Measurements from ENCODE around the gene ADPRHL1. TPM values are rescaled to one million over a fixed set of nuclear protein-coding genes. Genes with fewer than 3 reads are reported as not detected.

ADPRHL1 gene
- total and polyA plus RNA-seq, 4 donors = 0.28 to 0.67 (median 0.55) TPM

DNA sequence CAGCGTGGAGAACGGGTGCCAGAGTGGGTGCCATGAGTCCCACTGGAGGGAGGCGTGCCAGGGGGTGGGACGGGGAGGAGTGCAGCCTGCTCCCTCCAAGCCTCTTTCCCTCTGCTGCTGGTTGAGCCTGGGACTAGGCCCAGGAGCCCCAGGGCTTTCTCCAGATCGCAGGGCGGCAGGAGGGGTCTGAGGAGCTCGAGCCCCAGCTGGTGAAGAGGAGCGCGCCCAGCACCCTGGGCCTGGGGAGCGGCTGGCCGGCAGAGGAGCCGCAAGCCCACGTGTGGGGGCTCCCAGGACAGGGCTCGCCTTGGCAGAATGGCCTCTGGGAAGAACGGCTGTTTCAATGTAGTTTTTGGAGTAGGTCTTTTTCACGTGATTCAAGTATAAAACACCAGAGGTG lies 49.4 kb upstream of the ADPRHL1 start (continued):
- TF ChIP-seq, protein P1, sequence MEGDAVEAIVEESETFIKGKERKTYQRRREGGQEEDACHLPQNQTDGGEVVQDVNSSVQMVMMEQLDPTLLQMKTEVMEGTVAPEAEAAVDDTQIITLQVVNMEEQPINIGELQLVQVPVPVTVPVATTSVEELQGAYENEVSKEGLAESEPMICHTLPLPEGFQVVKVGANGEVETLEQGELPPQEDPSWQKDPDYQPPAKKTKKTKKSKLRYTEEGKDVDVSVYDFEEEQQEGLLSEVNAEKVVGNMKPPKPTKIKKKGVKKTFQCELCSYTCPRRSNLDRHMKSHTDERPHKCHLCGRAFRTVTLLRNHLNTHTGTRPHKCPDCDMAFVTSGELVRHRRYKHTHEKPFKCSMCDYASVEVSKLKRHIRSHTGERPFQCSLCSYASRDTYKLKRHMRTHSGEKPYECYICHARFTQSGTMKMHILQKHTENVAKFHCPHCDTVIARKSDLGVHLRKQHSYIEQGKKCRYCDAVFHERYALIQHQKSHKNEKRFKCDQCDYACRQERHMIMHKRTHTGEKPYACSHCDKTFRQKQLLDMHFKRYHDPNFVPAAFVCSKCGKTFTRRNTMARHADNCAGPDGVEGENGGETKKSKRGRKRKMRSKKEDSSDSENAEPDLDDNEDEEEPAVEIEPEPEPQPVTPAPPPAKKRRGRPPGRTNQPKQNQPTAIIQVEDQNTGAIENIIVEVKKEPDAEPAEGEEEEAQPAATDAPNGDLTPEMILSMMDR (IDR thresholded peaks at IDR 0.05; ENCODE audit: low read depth, low read length, missing input control) = no peak
- TF ChIP-seq FOXA1 (IDR thresholded peaks at IDR 0.05) (no peak), HNF4A (conservative IDR thresholded peaks at IDR 0.05) (no peak), RAD21 (IDR thresholded peaks at IDR 0.05) (no peak)

DNA sequence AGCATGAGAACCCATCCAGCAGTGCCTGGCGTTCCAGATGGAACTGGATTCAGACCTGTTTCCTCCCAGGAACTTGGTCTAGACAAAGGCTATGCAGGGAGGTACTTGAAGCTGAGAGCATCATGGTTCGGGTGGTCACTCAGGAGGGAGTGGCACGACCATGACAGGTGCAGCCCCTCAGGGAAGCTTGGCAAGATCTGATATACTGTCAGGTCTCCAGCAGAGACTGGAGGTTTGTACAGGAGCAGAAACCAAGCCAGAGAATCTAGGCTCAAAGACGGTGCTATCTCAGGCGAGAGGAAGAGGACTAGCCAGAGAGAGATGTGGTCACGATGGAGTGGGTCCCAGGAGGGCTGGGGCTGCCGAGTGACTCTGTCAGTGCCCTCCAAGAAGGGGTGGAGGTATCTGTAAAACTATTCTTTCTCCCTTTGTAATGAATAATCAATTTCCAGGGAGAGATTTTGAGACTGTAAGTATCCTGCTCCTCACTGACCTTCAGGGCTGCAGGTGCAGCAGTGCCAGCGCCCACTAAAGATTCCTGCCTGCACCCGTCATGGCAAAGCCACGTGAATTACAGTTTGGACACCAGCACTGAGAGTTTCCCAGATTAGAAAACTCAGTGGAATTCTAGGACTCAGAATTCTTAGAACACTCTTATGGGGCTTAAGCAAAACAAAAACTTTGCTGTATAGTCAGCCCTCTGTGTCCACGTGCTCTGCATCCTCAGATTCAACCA lies 47.4 kb upstream of the ADPRHL1 start:
- no peak overlapping the region for H3K9ac ChIP-seq (ENCODE audit: low read depth in 1 of 2, low read length in 2 of 2)
- no peak overlapping the region for H3K4me3 ChIP-seq (ENCODE audit: low read depth in 1 of 3, low read length in 3 of 3)
- 97% methylated on average over 11 of the region's 11 CpGs for WGBS
- H3K27ac ChIP-seq (ENCODE audit: low read depth in 1 of 2, low read length in 2 of 2) = no peak overlapping the region
- no peak for TF ChIP-seq RXRA (IDR thresholded peaks at IDR 0.05)
- TF ChIP-seq YY1 (IDR thresholded peaks at IDR 0.05) = no peak
- no peak for TF ChIP-seq HNF4A (conservative IDR thresholded peaks at IDR 0.05)
- TF ChIP-seq, protein P2, sequence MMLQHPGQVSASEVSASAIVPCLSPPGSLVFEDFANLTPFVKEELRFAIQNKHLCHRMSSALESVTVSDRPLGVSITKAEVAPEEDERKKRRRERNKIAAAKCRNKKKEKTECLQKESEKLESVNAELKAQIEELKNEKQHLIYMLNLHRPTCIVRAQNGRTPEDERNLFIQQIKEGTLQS (IDR thresholded peaks at IDR 0.05) = no peak
- no peak for TF ChIP-seq JUND (IDR thresholded peaks at IDR 0.05)
- no peak for TF ChIP-seq FOXA1 (IDR thresholded peaks at IDR 0.05)
- TF ChIP-seq, protein P1 (IDR thresholded peaks at IDR 0.05; ENCODE audit: low read depth, low read length, missing input control) = no peak
- TF ChIP-seq EGR1 (IDR thresholded peaks at IDR 0.05; ENCODE audit: low read depth in 2 of 2) = no peak
- TF ChIP-seq, protein P3, sequence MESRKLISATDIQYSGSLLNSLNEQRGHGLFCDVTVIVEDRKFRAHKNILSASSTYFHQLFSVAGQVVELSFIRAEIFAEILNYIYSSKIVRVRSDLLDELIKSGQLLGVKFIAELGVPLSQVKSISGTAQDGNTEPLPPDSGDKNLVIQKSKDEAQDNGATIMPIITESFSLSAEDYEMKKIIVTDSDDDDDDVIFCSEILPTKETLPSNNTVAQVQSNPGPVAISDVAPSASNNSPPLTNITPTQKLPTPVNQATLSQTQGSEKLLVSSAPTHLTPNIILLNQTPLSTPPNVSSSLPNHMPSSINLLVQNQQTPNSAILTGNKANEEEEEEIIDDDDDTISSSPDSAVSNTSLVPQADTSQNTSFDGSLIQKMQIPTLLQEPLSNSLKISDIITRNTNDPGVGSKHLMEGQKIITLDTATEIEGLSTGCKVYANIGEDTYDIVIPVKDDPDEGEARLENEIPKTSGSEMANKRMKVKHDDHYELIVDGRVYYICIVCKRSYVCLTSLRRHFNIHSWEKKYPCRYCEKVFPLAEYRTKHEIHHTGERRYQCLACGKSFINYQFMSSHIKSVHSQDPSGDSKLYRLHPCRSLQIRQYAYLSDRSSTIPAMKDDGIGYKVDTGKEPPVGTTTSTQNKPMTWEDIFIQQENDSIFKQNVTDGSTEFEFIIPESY (IDR thresholded peaks at IDR 0.05) = no peak
- TF ChIP-seq TAF1 (conservative IDR thresholded peaks at IDR 0.05) = no peak
- DNase-seq (ENCODE audit: low spot score) = no peak
- no peaks in the 10 kb centered on the region for H3K9me3 ChIP-seq (ENCODE audit: control insufficient read depth in 4 of 4, low read length in 3 of 4)
- H3K4me1 ChIP-seq (ENCODE audit: control insufficient read depth in 4 of 4, insufficient read depth in 4 of 4, low read length in 3 of 4) = peaks cover 0 to 4% (median 0%) of the 10 kb centered on the region in 4 donors
- H3K27me3 ChIP-seq (ENCODE audit: control insufficient read depth in 4 of 4, insufficient read depth in 4 of 4, low read length in 3 of 4) = no peaks in the 10 kb centered on the region
- H3K36me3 ChIP-seq (ENCODE audit: control insufficient read depth in 4 of 4, insufficient read depth in 3 of 4, low read depth in 1 of 4, low read length in 3 of 4) = peaks cover 14 to 43% (median 23%) of the 10 kb centered on the region in 4 donors

DNA sequence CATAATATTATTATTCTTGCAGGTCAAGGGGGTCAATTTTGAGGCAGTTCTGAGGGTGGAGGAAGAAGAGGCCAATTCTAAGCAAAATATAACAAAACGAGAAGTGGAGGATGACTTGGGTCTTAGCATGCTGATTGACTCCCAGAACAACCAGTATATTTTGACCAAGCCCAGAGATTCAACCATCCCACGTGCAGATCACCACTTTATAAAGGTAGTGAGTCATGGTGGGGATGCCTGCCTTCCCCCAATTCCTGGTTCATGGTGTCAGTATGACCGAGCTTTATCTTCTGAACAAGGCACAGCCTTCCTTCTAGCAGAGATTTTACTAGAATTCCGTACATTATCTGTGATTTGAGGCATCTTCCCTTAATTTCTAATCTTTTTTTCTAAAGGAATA lies 46.6 kb upstream of the ADPRHL1 start:
- Histone ChIP-seq H3K9me3 (ENCODE audit: control insufficient read depth in 4 of 4, low read length in 3 of 4) (no peaks in the 10 kb centered on the region), H3K36me3 (ENCODE audit: control insufficient read depth in 4 of 4, insufficient read depth in 3 of 4, low read depth in 1 of 4, low read length in 3 of 4) (peaks cover 14 to 46% (median 23%) of the 10 kb centered on the region in 4 donors), H3K27ac (ENCODE audit: low read depth in 1 of 2, low read length in 2 of 2) (no peak overlapping the region), H3K4me3 (ENCODE audit: low read depth in 1 of 3, low read length in 3 of 3) (no peak overlapping the region), H3K9ac (ENCODE audit: low read depth in 1 of 2, low read length in 2 of 2) (no peak overlapping the region), H3K4me1 (ENCODE audit: control insufficient read depth in 4 of 4, insufficient read depth in 4 of 4, low read length in 3 of 4) (peaks cover 0 to 4% (median 0%) of the 10 kb centered on the region in 4 donors), H3K27me3 (ENCODE audit: control insufficient read depth in 4 of 4, insufficient read depth in 4 of 4, low read length in 3 of 4) (no peaks in the 10 kb centered on the region)
- no peak for DNase-seq (ENCODE audit: low spot score)
- 93% methylated on average over 4 of the region's 4 CpGs for WGBS
- no peak for TF ChIP-seq TAF1 (conservative IDR thresholded peaks at IDR 0.05)
- TF ChIP-seq SP1 (IDR thresholded peaks at IDR 0.05) = no peak
- TF ChIP-seq, protein P1 (IDR thresholded peaks at IDR 0.05; ENCODE audit: low read depth, low read length, missing input control) = no peak
- TF ChIP-seq HNF4G (IDR thresholded peaks at IDR 0.05) = no peak
- TF ChIP-seq FOXA1 (IDR thresholded peaks at IDR 0.05) = no peak
- TF ChIP-seq, protein P4, sequence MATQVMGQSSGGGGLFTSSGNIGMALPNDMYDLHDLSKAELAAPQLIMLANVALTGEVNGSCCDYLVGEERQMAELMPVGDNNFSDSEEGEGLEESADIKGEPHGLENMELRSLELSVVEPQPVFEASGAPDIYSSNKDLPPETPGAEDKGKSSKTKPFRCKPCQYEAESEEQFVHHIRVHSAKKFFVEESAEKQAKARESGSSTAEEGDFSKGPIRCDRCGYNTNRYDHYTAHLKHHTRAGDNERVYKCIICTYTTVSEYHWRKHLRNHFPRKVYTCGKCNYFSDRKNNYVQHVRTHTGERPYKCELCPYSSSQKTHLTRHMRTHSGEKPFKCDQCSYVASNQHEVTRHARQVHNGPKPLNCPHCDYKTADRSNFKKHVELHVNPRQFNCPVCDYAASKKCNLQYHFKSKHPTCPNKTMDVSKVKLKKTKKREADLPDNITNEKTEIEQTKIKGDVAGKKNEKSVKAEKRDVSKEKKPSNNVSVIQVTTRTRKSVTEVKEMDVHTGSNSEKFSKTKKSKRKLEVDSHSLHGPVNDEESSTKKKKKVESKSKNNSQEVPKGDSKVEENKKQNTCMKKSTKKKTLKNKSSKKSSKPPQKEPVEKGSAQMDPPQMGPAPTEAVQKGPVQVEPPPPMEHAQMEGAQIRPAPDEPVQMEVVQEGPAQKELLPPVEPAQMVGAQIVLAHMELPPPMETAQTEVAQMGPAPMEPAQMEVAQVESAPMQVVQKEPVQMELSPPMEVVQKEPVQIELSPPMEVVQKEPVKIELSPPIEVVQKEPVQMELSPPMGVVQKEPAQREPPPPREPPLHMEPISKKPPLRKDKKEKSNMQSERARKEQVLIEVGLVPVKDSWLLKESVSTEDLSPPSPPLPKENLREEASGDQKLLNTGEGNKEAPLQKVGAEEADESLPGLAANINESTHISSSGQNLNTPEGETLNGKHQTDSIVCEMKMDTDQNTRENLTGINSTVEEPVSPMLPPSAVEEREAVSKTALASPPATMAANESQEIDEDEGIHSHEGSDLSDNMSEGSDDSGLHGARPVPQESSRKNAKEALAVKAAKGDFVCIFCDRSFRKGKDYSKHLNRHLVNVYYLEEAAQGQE (IDR thresholded peaks at IDR 0.05) = no peak
- no peak for TF ChIP-seq GABPA (IDR thresholded peaks at IDR 0.05 in 1 of 2, conservative IDR thresholded peaks at IDR 0.05 in 1 of 2)
- TF ChIP-seq RAD21 (IDR thresholded peaks at IDR 0.05) = no peak
- no peak for TF ChIP-seq RXRA (IDR thresholded peaks at IDR 0.05)
- no peak for TF ChIP-seq HNF4A (conservative IDR thresholded peaks at IDR 0.05)
